H1 (cell line): ENCODE data around the gene LACTB. TPM values are rescaled to one million over a fixed set of nuclear protein-coding genes. Genes with fewer than 3 reads are reported as not detected.

Source experiments
- CBX8 ChIP-seq: fragments of 300-800, 300-1000 bp; sonication (generic); IDR thresholded peaks from 2 replicates; pipeline ENCODE4 v1.7.1; 2016; ENCODE audit warnings: low read depth, low read length, borderline replicate concordance
- EGR1 ChIP-seq: IDR thresholded peaks from 2 replicates; pipeline ENCODE4 v1.6.1; 2011; ENCODE audit warnings: low read depth, low read length, borderline replicate concordance
- RXRA ChIP-seq: IDR thresholded peaks from 2 replicates; pipeline ENCODE4 v1.6.1; 2011; ENCODE audit warnings: low read depth, mild to moderate bottlenecking, low read length, moderate library complexity; ENCODE audit not compliant: insufficient read depth
- SAP30 ChIP-seq: fragments of 300-600 bp; sonication (generic); IDR thresholded peaks from 2 replicates; pipeline ENCODE4 v1.7.1; 2012; ENCODE audit warnings: low read length, moderate library complexity, mild to moderate bottlenecking, inconsistent platforms; ENCODE audit not compliant: insufficient read depth, insufficient replicate concordance
- SUZ12 ChIP-seq: fragments of 200-600 bp; sonication (generic); IDR thresholded peaks from 2 replicates; pipeline ENCODE4 v1.6.1; 2012; ENCODE audit warnings: mild to moderate bottlenecking, inconsistent platforms, low read length, moderate library complexity, mixed read lengths
- polyA plus RNA-seq, 7 experiments: library from polyadenylated mRNA; depleted of rRNA in 3 of 7; stranded (reverse) in 5 of 7; unstranded in 2 of 7; fragments of >200 nt in 5 of 7; fragments of 200-250 nt in 2 of 7; gene quantifications; 1 replicate in 5 of 7; 2 replicates in 1 of 7; 4 replicates in 1 of 7; pipeline versions ENCODE4 v1.2.1 to v1.2.3, GENCODE V29; 2011 to 2013; ENCODE audit warnings: missing spikeins in 2 of 7, mixed read lengths in 2 of 7
- total RNA-seq: library from RNA; stranded (reverse); fragmentation: NEBNext Ultra II Directional; extraction: Animal tissue kit (Norgen Biotek cat#: 25700); gene quantifications from 2 replicates; pipeline ENCODE4 v1.2.1, GENCODE V29; 2021
- TF ChIP-seq, protein P1 (sequence below): IDR thresholded peaks from 2 replicates; pipeline ENCODE4 v1.6.1; 2011; ENCODE audit warnings: low read length, improper control_type of control experiment
- TF ChIP-seq, protein P2 (sequence below): IDR thresholded peaks from 2 replicates; pipeline ENCODE4 v1.6.1; 2012; ENCODE audit warnings: inconsistent platforms

Gene LACTB
- total and polyA plus RNA-seq, 2 of the 8 experiments (the other 6 are each of a cell fraction or from before 2014, with no cell fraction given): 5.8 to 14.9 TPM

DNA sequence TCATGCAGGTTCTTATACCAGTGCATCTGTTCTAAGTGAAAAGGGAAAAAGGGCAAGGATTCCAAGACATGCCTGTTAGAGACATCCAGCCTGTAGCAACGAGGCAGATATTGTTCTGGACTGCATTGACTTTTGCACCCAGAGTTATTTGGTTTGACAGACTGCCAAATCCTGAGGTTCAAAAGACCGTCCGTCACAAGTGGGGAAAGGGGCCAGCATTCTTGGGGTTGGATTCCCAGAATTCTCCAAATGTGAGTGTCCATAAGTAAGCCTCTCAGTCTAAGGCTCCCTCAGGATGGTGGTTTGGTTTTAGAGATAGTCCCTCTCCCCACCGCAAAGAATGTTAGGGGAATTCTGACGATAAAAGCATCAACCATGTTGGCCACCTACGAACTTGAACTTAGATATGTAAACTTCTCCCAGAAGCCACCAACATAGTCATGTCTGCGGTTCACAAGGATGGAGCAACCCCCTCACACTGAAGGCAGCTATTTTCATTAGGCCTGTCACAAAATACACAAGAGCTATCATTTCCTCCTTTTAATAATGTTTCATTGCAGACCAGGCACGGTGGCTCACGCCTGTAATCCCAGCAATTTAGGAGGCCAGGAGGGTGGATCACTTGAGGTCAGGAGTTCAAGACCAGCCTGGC, 13.6 kb upstream of the LACTB start (continued):
- TF ChIP-seq, protein P1, sequence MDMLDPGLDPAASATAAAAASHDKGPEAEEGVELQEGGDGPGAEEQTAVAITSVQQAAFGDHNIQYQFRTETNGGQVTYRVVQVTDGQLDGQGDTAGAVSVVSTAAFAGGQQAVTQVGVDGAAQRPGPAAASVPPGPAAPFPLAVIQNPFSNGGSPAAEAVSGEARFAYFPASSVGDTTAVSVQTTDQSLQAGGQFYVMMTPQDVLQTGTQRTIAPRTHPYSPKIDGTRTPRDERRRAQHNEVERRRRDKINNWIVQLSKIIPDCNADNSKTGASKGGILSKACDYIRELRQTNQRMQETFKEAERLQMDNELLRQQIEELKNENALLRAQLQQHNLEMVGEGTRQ: no peak
- TF ChIP-seq RXRA (no peak), SAP30 (no peak), EGR1 (no peak), SUZ12 (no peak), CBX8 (no peak)
- TF ChIP-seq, protein P2, sequence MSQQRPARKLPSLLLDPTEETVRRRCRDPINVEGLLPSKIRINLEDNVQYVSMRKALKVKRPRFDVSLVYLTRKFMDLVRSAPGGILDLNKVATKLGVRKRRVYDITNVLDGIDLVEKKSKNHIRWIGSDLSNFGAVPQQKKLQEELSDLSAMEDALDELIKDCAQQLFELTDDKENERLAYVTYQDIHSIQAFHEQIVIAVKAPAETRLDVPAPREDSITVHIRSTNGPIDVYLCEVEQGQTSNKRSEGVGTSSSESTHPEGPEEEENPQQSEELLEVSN: no peak
- TF ChIP-seq, all 59 proteins: peak for 0
